ENCODE data around the gene SLC9A1.
"Not testable (repeated sequence)": the region's sequence is repeated elsewhere in the genome, so short reads cannot be mapped to it uniquely, and the experiment has no call there.

Gene SLC9A1

DNA sequence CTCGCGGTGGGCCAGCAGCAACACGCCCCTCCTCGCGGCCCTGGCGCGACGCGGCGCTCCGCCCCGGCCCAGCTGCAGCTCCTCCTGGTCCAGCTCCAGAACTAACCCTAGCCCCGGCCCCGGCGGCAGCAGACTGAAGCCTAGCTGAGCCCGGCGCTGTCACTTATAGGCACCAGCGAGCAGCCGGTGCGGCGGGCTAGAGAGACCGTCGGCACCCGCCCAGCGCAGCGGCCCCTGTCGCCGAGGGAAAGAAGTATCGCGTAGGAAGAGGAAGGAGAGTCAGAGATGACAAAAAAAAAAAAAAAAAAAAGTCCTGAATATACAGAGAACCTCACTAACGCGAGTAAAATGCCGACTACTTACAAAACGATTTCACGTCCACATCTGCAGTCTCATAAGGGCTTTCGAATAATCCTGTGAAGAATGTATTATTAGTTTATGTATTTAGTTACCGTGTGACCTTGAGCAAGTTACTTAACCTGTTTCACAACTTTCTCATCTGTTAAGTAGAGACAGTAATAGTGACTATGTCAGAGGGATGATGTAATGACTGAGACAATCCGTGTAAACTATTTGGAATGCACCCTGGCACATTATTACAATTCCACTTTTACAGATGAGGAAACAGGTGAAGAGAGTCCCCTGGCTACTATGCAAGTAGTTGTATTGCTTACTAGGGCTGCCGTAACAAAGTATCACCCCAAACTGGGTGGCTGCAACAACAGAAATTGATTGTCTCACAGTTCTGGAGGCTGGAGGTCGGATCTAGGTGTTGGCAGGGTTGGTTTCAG lies at the start of gene SLC9A1:
Gene SLC9A1, minus strand, starts transcription at position 135 of the 791 bp plus-strand sequence. CDS start 791 bp downstream, outside the sequence.
- DNase-seq, result peak; percentile 45 to 95 (median 89)

DNA sequence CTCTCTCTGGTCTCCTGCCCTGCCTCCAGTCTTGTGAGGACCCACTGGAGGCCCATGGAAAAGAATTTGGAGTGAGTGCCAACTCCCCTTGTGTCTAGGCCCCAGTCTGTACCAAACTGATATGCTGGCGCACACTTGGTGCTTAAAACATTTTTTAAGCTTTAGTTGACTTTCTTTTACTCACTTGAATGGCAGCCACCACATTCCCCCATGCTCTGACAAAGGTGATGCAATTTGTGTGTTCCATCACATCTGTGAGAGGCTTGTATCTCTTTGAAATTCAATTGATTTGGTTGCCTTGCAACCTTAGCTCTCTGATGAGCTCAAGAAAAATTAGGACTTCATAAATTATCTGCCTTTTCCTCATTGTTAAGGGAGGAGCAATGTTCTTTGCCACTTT lies 49.0 kb upstream of the SLC9A1 start:
- no peak for DNase-seq

DNA sequence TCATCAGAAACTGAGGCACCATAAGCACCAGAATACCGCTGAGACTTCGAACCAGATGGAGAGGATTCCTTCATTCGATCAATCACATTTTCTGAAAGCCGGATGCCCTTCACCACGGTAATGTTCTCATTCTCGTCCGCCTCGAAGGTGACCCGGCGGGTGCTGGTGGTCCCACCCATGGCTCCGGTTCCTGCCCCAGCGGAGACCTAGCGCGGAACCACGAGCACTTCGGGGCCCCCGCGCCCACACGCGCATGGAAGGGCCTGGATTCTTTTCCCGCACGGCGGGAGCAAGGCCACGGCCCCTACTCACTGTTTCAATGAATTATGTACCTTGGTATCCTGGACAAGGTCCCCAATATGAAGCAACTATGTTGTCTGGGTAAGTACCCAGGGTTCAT lies 46.4 kb upstream of the SLC9A1 start:
- no peak for DNase-seq

DNA sequence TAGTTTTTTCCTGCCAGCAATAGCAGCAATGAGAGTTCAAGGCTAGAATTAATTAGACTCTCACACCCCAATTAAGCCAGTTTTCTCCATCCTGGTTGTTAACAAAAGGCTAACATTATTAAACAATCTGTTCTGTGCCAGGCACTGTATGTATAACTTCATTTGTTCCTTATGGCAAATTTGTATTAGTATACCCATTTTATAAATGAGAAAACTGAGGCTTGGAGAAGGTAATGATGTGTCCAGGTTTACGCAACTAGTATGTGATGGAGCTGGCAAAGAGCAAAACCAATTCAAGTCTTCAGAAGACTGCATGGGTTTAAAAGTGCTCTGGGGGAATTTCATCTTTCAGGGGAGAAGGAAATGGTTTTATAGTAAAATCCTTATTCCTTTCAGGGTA lies 38.3 kb upstream of the SLC9A1 start:
- DNase-seq, result no peak

DNA sequence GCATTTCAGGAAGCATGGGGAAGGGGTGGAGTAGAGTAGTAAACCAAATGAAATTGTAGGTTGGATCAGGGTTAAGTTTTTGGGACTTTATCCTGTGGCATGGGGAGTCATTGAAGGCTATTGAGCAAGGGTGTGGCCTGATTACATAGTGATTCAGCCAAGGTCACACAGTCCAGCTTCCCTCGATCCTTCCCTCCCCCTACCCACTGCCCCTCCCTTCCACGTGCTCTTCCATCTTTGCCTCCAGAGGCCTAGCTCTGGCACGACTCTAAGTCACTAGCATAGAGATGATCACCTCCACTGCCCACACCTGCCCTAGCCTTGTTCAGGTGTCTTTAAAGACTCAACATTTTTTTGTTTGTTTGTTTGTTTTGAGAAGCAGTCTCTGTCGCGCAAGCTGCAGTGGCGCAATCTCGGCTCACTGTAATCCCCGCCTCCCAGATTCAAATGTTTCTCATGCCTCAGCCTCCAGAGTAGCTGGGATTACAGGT lies 37.2 kb upstream of the SLC9A1 start:
- DNase-seq, result no peak

DNA sequence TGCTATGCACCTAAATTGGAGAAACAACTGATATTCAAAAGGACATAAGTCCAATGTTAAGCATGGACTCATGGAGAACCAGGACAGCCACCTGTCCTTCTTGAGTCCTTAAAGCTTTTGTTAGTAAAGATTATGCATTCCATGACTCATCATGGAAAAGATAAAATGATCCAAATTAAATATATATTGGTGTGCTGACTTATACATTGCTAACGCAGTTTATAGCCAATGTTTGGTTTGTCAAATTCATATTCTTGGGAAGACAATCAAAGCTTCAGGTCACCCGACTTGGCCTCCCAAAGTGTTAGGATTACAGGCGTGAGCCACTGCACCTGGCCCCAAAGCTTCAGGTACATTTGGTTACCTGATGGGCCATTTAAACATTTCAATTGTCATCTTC lies 29.7 kb upstream of the SLC9A1 start:
- DNase-seq, result not testable (repeated sequence)

DNA sequence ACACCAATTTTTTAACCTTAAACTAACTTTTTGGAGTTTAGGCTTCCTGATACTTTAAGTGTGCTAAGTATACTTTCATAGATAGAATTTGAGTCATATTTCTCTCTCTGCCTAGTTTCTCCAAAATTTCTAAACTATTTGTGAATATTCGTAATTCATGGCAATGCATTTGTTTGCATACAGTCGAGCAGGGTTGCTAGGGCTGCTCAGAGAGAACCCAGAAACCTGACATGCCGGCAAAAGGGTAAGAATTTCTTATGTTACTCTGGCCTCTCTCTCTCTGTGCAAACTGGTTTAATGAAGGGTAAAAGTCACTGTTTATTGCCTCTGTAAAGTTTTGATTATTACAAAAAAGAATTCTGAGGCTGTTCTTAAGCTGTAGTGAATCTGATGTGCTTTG lies 25.1 kb upstream of the SLC9A1 start:
- DNase-seq, result no peak

DNA sequence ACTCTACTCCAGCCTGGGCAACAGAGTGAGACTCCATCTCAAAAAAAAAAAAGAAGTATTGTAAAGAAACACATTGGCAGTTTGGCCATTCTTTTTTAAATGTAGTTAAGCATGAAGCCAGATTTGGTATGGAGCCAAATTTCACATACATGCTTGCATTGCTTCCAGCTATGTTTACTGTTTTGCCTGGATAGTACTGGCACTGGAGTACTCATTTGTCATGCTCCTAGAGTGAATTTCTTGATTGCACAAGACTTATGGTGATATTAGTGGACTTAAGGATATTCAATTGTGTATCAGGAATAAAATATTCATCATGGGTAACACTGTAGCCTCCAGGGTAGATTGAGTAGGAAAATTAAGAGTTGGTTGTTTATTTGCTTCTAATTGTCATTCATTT lies 24.5 kb upstream of the SLC9A1 start:
- DNase-seq, result no peak

DNA sequence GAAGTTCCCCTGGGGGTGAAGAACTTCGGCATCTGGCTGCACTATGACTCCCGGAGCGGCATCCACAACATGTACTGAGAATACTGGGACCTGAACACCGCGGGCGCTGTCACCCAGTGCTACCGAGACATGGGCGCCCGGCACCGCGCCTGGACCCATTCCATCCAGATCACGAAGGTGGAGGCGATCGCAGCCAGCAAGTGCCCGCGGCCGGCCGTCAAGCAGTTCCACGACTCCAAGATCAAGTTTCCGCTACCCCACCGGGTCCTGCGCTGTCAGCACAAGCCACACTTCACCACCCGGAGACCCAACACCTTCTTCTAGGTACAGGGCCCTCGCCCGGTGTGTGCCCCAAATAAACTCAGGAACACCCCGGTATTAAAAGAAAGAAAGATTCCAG lies 22.0 kb upstream of the SLC9A1 start:
- no peak for DNase-seq

DNA sequence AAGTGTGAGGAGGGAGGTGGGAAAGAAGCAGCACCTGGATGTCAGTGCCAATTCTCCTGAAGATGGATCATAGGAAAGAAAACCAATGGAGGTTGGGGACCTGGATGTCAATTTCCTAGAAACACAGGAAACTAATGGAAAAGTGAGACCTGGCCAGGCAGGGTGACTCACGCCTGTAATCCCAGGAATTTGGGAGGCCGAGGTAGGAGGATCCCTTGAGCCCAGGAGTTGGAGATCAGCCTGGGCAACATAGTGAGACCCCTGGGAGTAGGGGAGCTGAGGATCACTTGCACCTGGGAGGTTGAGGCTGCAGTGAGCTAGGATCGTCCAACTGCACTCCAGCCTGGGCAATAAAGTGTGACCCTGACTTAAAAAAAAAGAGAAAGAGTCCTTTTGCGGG lies 21.4 kb upstream of the SLC9A1 start:
- no peak for DNase-seq

DNA sequence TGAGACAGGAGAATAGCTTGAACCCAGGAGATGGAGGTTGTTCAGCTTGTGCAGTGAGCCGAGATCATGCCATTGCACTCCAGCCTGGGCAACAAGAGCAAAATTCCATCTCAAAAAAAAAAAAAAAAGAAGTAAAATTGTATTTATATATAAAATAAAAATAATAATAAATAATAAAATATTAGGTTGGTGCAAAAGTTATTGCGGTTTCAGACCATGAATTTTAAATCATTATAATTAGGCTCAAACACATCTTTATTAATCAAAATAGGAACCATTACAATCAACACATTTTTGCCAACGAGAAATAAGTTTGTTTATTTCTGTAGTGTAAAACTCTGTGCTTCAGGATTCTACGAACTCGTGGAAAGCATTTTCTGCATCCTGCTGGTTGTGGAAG lies 18.1 kb upstream of the SLC9A1 start:
- DNase-seq, result not testable (repeated sequence)

DNA sequence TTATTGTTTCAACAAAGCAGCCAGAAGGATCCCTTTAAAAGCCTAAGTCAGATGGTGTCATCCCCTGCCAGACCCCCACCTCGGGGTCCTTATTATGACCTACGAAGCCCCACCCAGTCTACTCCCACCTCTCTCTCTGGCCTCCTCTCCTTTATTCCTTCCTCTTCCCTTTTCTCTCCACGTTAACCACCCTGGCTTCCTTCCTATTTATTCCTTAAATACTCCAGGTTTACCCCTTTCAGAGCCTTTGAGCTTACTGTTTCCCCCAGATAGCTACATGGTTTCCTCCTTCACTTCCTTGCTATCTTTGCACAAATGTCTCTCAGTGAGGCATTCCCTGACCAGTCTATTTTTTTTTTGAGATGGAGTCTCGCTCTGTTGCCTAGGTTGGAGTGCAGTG lies 12.0 kb upstream of the SLC9A1 start:
- DNase-seq, result no peak

DNA sequence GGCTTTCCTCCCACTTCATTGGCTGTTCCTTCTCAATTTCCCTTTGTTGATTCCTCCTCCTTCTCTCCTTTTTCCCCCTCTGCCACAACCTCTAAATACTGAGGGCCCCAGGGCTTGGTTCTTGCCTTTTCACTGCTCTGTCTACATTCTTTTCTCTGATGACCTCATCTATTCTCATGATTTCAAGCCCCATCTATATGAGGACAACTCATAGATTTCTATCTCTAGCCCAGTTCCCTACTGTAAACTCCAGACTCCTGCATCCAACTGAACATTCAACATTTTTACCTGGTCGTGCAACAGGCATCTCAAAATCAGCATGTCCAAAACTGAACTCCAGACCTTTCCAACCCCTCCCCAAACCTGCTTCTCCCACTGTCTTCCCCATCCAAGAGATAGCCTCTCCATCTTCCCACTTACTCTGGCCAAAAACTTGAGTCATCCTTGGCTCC lies 11.5 kb upstream of the SLC9A1 start:
- no peak for DNase-seq

DNA sequence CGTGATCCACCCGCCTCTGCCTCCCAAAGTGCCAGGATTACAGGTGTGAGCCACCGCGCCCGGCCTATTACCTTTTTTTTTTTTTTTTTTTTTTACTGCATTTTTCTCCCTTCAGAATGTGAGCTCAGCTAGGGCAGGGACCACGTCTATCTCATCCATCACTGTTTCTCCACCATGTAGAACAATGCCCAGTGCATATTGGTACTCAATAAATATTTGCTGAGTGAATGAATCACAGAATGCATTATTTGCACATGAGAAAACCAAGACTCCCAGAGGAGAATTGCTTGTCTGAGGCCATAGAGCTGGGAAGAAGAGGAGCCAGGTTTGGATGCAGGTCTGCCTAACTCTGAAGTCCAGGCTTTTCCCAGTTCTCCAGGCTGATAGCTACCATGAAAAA lies 8.2 kb upstream of the SLC9A1 start:
- DNase-seq, result no peak

DNA sequence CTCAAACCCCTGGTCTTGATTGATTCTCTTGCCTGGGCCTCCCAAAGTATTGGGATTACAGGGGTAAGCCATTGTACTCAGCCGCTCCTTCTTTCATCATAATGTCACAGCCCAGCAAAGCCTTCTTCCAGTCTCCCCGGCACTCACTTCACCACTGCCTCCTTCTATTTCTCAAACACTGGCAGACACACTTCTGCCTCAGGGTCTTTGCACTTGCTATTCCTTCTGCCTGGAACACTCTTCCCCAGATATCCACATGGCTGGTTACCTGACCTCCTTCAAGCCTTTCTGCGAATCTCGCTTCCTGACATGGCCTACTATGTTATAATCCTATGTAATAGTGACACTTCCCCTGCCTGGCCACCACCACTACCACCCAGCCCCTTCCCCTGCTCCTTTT lies 7.2 kb upstream of the SLC9A1 start:
- DNase-seq, result no peak

DNA sequence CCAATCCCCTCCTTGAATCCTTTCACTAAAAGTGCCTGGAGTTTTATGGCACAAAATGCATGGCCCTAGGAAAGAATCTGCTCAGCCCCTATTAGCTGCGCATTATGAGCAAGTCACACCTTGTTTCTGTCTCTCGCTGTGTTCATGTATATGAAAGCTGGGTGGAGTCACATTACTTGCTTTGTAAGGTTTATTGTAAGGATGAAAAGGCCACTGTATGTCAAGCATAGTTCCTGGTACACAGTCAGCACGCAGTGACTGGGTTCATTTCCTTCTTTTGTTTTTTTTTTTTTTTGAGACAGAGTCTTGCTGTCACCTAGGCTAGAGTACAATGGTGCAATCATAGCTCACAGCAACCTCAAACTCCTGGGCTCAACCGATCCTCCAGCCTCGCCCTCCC lies 6.7 kb upstream of the SLC9A1 start:
- no peak for DNase-seq

DNA sequence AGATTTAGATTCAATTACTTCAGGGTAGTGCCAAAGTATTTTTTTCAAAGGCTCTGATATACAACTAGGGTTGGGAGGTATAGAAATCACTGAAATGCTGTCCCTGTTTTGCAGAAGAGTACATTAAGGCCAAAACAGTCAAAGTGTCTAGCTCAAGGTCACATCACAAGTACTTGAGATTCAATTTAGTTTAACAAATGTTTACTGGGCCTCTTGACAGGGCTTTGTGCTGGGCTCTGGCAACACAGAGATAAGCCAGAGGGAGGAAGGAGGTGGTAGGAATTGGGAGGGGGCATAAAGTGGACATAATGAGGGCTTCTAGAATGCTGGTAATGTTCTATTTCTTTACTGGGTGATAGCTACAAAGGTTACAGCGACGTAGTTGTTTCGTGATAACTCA lies 2.3 kb upstream of the SLC9A1 start:
- no peak for DNase-seq

DNA sequence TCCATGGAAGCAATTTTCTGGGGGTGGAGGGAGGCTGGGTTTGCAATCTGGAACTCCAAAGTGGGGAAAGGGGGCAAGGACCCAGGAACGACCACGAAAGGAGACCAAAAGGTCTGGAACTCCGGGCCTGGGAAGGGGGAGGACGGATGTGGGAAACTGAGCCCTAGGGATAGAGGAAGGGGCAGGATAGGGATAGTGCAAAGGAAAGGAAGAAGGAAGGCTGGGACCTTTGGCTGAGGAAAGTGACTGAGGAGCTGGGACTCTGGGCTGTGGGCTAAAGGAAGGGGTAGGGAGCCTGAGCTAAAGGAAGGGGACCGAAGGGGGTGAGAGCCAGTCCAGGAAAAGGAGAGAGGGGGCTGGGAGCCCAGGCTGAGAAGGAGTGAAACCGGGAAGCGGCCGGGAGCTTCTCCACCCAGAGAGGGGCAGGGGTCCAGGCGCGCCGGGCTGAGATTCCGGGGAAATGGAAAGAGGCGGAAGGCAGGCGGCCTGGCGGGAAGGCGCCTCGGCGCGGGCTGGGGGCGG lies 395 bp downstream of the SLC9A1 start:
- DNase-seq, result no peak

DNA sequence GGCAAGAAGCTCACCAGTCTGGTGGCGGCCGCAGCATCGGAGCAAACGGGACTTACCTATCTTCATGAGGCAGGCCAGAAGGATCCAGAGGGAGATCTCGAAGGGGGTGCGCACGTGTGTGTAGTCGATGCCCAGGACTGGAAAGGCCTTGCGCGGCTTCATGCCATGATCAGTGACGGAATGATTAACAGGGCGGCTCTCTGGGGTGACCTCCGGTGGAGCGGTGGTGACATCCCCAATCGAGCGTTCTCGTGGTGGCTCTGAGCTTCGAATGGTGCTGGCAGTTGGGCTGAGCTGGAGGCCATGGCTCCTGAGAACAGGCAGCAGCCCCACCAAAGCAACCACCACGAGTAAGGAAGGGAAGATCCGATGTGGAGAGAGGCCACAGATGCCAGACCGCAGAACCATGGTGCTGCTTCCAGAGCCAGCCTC lies 982 bp downstream of the SLC9A1 start:
- no peak for DNase-seq

DNA sequence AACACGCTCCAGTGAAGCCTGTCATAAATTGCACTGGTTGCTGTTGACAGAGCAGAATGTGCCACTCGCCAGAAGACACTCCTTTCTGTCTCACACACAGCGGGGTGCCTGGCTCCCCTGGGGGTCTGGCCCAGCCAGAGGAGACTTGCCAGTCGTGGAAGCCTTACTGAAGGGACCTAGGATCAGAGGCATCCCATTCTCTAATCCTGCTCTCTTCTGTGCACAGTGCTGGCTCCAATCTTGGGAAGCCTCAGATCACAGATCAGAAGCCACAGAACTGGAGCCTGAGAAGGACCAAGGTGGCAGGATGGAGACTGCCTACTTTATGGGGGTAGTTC lies 1.4 kb downstream of the SLC9A1 start:
- no peak for DNase-seq

DNA sequence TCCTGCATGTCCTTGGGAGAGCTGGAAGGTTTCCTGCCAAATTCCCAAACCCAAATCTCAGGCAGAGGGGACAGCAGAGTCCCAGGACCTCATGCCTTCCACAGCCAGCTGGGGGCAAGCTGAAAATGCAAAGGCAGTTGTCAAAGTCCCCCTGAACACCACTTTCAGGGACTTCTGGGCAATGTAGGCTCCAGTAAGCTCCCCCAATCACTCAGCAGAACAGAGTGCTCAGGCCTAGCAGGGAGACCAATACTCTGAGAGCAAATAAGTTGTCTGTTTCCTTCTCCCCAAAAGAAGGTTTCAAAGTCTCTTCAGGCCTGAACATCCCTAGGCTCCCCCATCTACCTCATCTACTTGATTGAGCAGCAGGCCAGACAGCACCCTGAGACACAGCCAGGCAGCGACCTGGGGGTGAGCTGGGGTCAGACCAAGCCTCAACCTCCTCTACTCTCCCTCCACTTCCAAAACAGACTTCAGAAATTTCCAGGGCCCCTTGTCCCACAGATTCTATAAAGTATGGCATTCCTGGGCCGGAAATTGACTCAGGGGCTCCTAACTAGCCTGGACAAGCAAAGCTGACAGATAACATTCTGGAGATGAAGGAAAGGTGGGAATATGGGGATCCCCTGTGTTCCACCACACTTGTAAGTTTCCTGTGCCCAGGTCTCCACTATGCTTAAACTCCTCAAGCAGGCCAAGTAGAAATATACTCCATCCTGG lies 1.9 kb downstream of the SLC9A1 start:
- peak in 2 of 58 donors; percentile 19 to 40 for DNase-seq

DNA sequence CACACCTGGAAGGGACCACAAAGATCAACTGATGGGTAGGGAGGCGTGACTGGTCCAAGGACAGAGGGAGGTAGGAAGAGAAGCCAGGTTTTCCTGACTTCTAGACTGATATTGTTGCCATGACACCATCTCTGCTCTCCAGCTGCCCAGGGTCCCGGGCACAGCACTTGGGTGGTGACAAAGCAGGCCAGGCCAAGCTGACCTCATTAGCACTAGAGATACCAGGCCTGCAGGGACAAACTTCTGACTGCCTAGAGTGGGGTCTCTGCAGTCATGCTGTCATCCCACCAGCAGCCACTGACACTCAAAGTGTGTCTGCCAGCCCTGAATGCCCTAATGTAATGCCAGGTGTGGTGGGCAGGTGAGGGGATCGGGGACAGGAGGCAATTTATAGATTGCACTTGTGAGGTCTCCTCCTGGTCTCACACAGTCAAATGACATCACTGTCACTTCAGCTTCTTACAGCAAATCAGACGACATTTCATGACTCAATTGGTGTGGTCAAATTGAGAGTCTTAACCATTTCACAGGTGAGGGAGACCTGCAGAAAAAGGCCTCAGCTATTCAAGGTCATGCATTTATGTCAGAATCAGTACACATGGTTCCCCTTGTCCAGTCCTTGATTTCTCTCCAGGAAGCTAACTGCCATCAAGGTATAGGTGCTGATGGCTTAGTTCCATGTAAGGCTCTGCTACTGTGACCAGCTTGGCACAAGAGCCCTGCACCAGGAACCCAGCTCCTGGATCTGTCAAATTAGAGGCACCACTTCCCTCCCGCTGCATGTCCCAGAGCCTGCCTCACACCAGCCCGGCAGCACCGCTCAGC lies 2.7 kb downstream of the SLC9A1 start:
- DNase-seq, result no peak
